SKM-1 (cell line): ENCODE data around the gene CHST1.

Experiments used
- DNase-seq: peaks from one replicate; lab custom pipeline; 2025; ENCODE audit not compliant: unreplicated experiment; lab: John Stamatoyannopoulos, UW

Gene CHST1

GRCh38 chr11:45665206-45665932 lies at the start of gene CHST1:
Gene CHST1 (minus strand): TSS chr11:45665622. CDS start chr11:45650923, 14,699 bp downstream.
- no peak for DNase-seq

GRCh38 chr11:45713573-45713972 lies 48.2 kb upstream of the CHST1 start:
- DNase-seq, result no peak

- no peak for DNase-seq
Measured at GRCh38 chr11:45710561-45710960, 45.1 kb upstream of the CHST1 start.

- no peak for DNase-seq
Measured at GRCh38 chr11:45708887-45709663, 43.7 kb upstream of the CHST1 start.

- no peak for DNase-seq
Measured at GRCh38 chr11:45704635-45705034, 39.2 kb upstream of the CHST1 start.

- no peak for DNase-seq
Measured at GRCh38 chr11:45704133-45704532, 38.7 kb upstream of the CHST1 start.

GRCh38 chr11:45702511-45702910 lies 37.1 kb upstream of the CHST1 start:
- DNase-seq, result no peak

GRCh38 chr11:45698777-45699497 lies 33.5 kb upstream of the CHST1 start:
- DNase-seq, result no peak

GRCh38 chr11:45692808-45693453 lies 27.5 kb upstream of the CHST1 start:
- DNase-seq, result no peak

GRCh38 chr11:45688472-45689033 lies 23.1 kb upstream of the CHST1 start:
- DNase-seq, result no peak

GRCh38 chr11:45687836-45688235 lies 22.4 kb upstream of the CHST1 start:
- no peak for DNase-seq

GRCh38 chr11:45685964-45686537 lies 20.6 kb upstream of the CHST1 start:
- no peak for DNase-seq

GRCh38 chr11:45684440-45684839 lies 19.0 kb upstream of the CHST1 start:
- no peak for DNase-seq

- no peak for DNase-seq
Measured at GRCh38 chr11:45683271-45684058, 18.0 kb upstream of the CHST1 start.

- DNase-seq, result no peak
Measured at GRCh38 chr11:45679806-45680205, 14.4 kb upstream of the CHST1 start.

- DNase-seq, result no peak
Measured at GRCh38 chr11:45678976-45679375, 13.6 kb upstream of the CHST1 start.

GRCh38 chr11:45677770-45678512 lies 12.5 kb upstream of the CHST1 start:
- no peak for DNase-seq

- DNase-seq, result no peak
Measured at GRCh38 chr11:45676522-45677095, 11.2 kb upstream of the CHST1 start.

GRCh38 chr11:45675646-45676045 lies 10.2 kb upstream of the CHST1 start:
- DNase-seq, result no peak
